Right atrium auricular region (tissue), 2 donors: ENCODE data around the gene KRTAP10-7. TPM values are rescaled to one million over a fixed set of nuclear protein-coding genes. Genes with fewer than 3 reads are reported as not detected.
"Not testable (repeated sequence)": the region's sequence is repeated elsewhere in the genome, so short reads cannot be mapped to it uniquely, and the experiment has no call there.

Experiments
- DNase-seq: peaks from one replicate; pipeline ENCODE4 v3.0.0-alpha.2; 2019; ENCODE audit warnings: low spot score
- H3K27ac ChIP-seq, 2 donors: fragments of 200-600 bp; sonication (generic); 1 replicate in 1 of 2; 2 replicates in 1 of 2; pipeline ENCODE4 v1.5.1; 2016 to 2019
- H3K27me3 ChIP-seq, 2 donors: fragments of 200-600 bp; sonication (generic); one replicate each; pipeline versions ENCODE4 v1.5.1 to v1.6.0; 2017 to 2019
- H3K36me3 ChIP-seq: fragments of 200-600 bp; sonication (generic); one replicate; pipeline ENCODE4 v1.5.1; 2016
- H3K4me1 ChIP-seq, 2 donors: fragments of 200-600 bp; sonication (generic); one replicate each; pipeline versions ENCODE4 v1.5.1 to v1.6.0; 2017 to 2019
- H3K4me3 ChIP-seq, 2 donors: fragments of 200-600 bp; sonication (generic); 1 replicate in 1 of 2; 2 replicates in 1 of 2; pipeline ENCODE4 v1.5.1; 2017 to 2019; ENCODE audit warnings: mild to moderate bottlenecking in 1 of 2, moderate library complexity in 1 of 2
- H3K9me3 ChIP-seq, 2 donors: fragments of 200-600 bp; sonication (generic); one replicate each; pipeline ENCODE4 v1.5.1; 2019
- CTCF ChIP-seq, 2 donors: fragments of 200-600 bp; sonication (generic); IDR thresholded peaks; one replicate each; pipeline ENCODE4 v1.5.1; 2019; ENCODE audit warnings: antibody characterized with exemption in 2 of 2
- total RNA-seq, 2 donors: library from RNA; depleted of rRNA; stranded (reverse); fragments of >200 nt; gene quantifications; one replicate each; pipeline ENCODE4 v1.1.0, GENCODE V29; 2016

KRTAP10-7 gene
- total RNA-seq, 2 donors from 2014 or later = not detected

- no peaks in the 10 kb centered on the region for H3K27me3 ChIP-seq
- H3K4me1 ChIP-seq = no peaks in the 10 kb centered on the region
- H3K36me3 ChIP-seq = no peaks in the 10 kb centered on the region
- DNase-seq = peak; percentile 23
- no peak overlapping the region for H3K27ac ChIP-seq
- peaks cover 0 to 17% of the 10 kb centered on the region in 2 donors for H3K9me3 ChIP-seq
- no peak for TF ChIP-seq CTCF (IDR thresholded peaks at IDR 0.05)
- H3K4me3 ChIP-seq = no peak overlapping the region
Observed at GRCh38 chr21:44643741-44644310, 43.4 kb downstream of the KRTAP10-7 start.

GRCh38 chr21:44644878-44645277 is 44.5 kb downstream of the KRTAP10-7 start:
- H3K4me3 ChIP-seq = no peak overlapping the region
- no peaks in the 10 kb centered on the region for H3K27me3 ChIP-seq
- DNase-seq = no peak
- no peak overlapping the region for H3K27ac ChIP-seq
- no peaks in the 10 kb centered on the region for H3K4me1 ChIP-seq
- H3K36me3 ChIP-seq = no peaks in the 10 kb centered on the region
- peaks cover 0 to 17% of the 10 kb centered on the region in 2 donors for H3K9me3 ChIP-seq
- no peak for TF ChIP-seq CTCF (IDR thresholded peaks at IDR 0.05)

GRCh38 chr21:44646366-44647221 is 46.2 kb downstream of the KRTAP10-7 start, which contains the start of gene KRTAP10-11:
Gene KRTAP10-11 (plus strand): TSS chr21:44646414. CDS start chr21:44646459, 45 bp downstream.
- peak; percentile 47 for DNase-seq
- H3K36me3 ChIP-seq, H3K27me3 ChIP-seq, H3K4me3 ChIP-seq, H3K4me1 ChIP-seq, H3K27ac ChIP-seq: not testable (repeated sequence)
- peaks cover 0 to 17% of the 10 kb centered on the region in 2 donors for H3K9me3 ChIP-seq

GRCh38 chr21:44647222-44647552 is 46.8 kb downstream of the KRTAP10-7 start:
- Histone ChIP-seq H3K27ac (no peak overlapping the region), H3K27me3 (no peaks in the 10 kb centered on the region), H3K4me3 (no peak overlapping the region), H3K9me3 (peaks cover 0 to 17% of the 10 kb centered on the region in 2 donors), H3K36me3 (no peaks in the 10 kb centered on the region), H3K4me1 (no peaks in the 10 kb centered on the region)
- DNase-seq = peak; percentile 23
- no peak for TF ChIP-seq CTCF (IDR thresholded peaks at IDR 0.05)

GRCh38 chr21:44648557-44649311 is 48.3 kb downstream of the KRTAP10-7 start:
- H3K36me3 ChIP-seq = no peaks in the 10 kb centered on the region
- H3K9me3 ChIP-seq = peaks cover 0 to 17% of the 10 kb centered on the region in 2 donors
- peak; percentile 23 for DNase-seq
- H3K27me3 ChIP-seq = no peaks in the 10 kb centered on the region
- no peaks in the 10 kb centered on the region for H3K4me1 ChIP-seq
- H3K27ac ChIP-seq = no peak overlapping the region
- TF ChIP-seq CTCF (IDR thresholded peaks at IDR 0.05) = no peak
- no peak overlapping the region for H3K4me3 ChIP-seq
